Tibial artery (tissue), 4 donors: ENCODE data around the gene CTU2.

Experiments used
- DNase-seq, 2 donors: peaks; one replicate each; pipeline ENCODE4 v3.0.0-alpha.2; 2019
- H3K27ac ChIP-seq, 2 donors: fragments of 200-600 bp; sonication (generic) in 1 of 2; 1 replicate in 1 of 2; 2 replicates in 1 of 2; pipeline ENCODE4 v1.5.1; 2018 to 2019; ENCODE audit warnings: mild to moderate bottlenecking in 1 of 2
- H3K27me3 ChIP-seq, 2 donors: fragments of 200-600 bp; sonication (generic) in 1 of 2; one replicate each; pipeline versions ENCODE4 v1.5.1 to v1.6.0; 2016 to 2019
- H3K36me3 ChIP-seq, 3 donors: fragments of 200-600 bp; sonication (generic) in 2 of 3; one replicate each; pipeline ENCODE4 v1.5.1; 2016 to 2019; ENCODE audit warnings: mild to moderate bottlenecking in 2 of 3
- H3K4me1 ChIP-seq, 4 donors: fragments of 200-600 bp; sonication (generic) in 2 of 4; 1 replicate in 3 of 4; 2 replicates in 1 of 4; pipeline ENCODE4 v1.5.1; 2016 to 2019
- H3K4me3 ChIP-seq, 2 donors: fragments of 200-600 bp; sonication (generic) in 1 of 2; 1 replicate in 1 of 2; 2 replicates in 1 of 2; pipeline ENCODE4 v1.5.1; 2018 to 2019; ENCODE audit warnings: mild to moderate bottlenecking in 2 of 2
- H3K9me3 ChIP-seq, 3 donors: fragments of 200-600 bp; sonication (generic) in 1 of 3; one replicate each; pipeline ENCODE4 v1.5.1; 2016 to 2019
- CTCF ChIP-seq, 2 experiments: fragments of 200-600 bp in 1 of 2; fragments of 450-650 bp in 1 of 2; IDR thresholded peaks; one replicate each; pipeline ENCODE4 v1.5.1; 2017 to 2019; ENCODE audit warnings: antibody characterized with exemption in 2 of 2, mild to moderate bottlenecking in 1 of 2, moderate library complexity in 1 of 2
- intact Hi-C: fragments of 100-400 bp; cut with DNase I; formaldehyde crosslinking; loops from one replicate; pipeline ENCODE4 v1.15.0; 2023; ENCODE audit warnings: low total_unique reads

The CTU2 gene

GRCh38 chr16:88726408-88726749, 20.1 kb downstream of the CTU2 start:
- H3K9me3 ChIP-seq, result no peaks in the 10 kb centered on the region
- no peak overlapping the region for H3K4me3 ChIP-seq
- H3K36me3 ChIP-seq, result peaks cover 39 to 79% (median 77%) of the 10 kb centered on the region in 3 donors
- no peak for DNase-seq
- H3K4me1 ChIP-seq, result no peaks in the 10 kb centered on the region
- intact Hi-C loops, result no loop called here
- no peak for TF ChIP-seq CTCF (IDR thresholded peaks at IDR 0.05)
- no peaks in the 10 kb centered on the region for H3K27me3 ChIP-seq
- H3K27ac ChIP-seq, result no peak overlapping the region

GRCh38 chr16:88726981-88727380, 20.7 kb downstream of the CTU2 start:
- peaks cover 36 to 79% (median 77%) of the 10 kb centered on the region in 3 donors for H3K36me3 ChIP-seq

GRCh38 chr16:88727871-88728270, 21.6 kb downstream of the CTU2 start:
- Histone ChIP-seq H3K27me3 (no peaks in the 10 kb centered on the region), H3K27ac (no peak overlapping the region), H3K4me1 (no peaks in the 10 kb centered on the region), H3K9me3 (no peaks in the 10 kb centered on the region), H3K4me3 (no peak overlapping the region), H3K36me3 (peaks cover 27 to 78% (median 77%) of the 10 kb centered on the region in 3 donors)
- no peak for DNase-seq
- TF ChIP-seq CTCF (IDR thresholded peaks at IDR 0.05), result no peak
- intact Hi-C loops, result no loop called here

More at GRCh38 chr16:88726981-88727380, 20.7 kb downstream of the CTU2 start:
- no peaks in the 10 kb centered on the region for H3K9me3 ChIP-seq
- intact Hi-C loops, result no loop called here
- no peak for DNase-seq
- H3K27me3 ChIP-seq, result no peaks in the 10 kb centered on the region
- no peak overlapping the region for H3K4me3 ChIP-seq
- no peaks in the 10 kb centered on the region for H3K4me1 ChIP-seq
- no peak overlapping the region for H3K27ac ChIP-seq
- no peak for TF ChIP-seq CTCF (IDR thresholded peaks at IDR 0.05)

- peaks cover 7 to 79% (median 77%) of the 10 kb centered on the region in 3 donors for H3K36me3 ChIP-seq
- H3K4me1 ChIP-seq, result no peaks in the 10 kb centered on the region
- no peak overlapping the region for H3K27ac ChIP-seq
- no peak for DNase-seq
- intact Hi-C loops, result loop anchor here (10.0 kb wide), 1 partner anchor 134 kb away; the partner anchor contains the start of gene PABPN1L
- H3K4me3 ChIP-seq, result no peak overlapping the region
- no peaks in the 10 kb centered on the region for H3K9me3 ChIP-seq
- H3K27me3 ChIP-seq, result no peaks in the 10 kb centered on the region
- TF ChIP-seq CTCF (IDR thresholded peaks at IDR 0.05), result no peak
Measured at GRCh38 chr16:88730632-88731607, 24.6 kb downstream of the CTU2 start.

- Histone ChIP-seq H3K27me3 (no peaks in the 10 kb centered on the region), H3K4me3 (no peak overlapping the region), H3K9me3 (no peaks in the 10 kb centered on the region), H3K4me1 (no peaks in the 10 kb centered on the region), H3K36me3 (peaks cover 0 to 77% (median 77%) of the 10 kb centered on the region in 3 donors), H3K27ac (no peak overlapping the region)
- DNase-seq, result no peak
- TF ChIP-seq CTCF (IDR thresholded peaks at IDR 0.05), result no peak
- intact Hi-C loops, result loop anchor here (10.0 kb wide), 1 partner anchor 133 kb away; the partner anchor contains the start of gene PABPN1L
Measured at GRCh38 chr16:88731699-88732098, 25.4 kb downstream of the CTU2 start.
